HepG2 (cell line): Measurements from ENCODE around the gene PDIA5. TPM values are rescaled to one million over a fixed set of nuclear protein-coding genes. Genes with fewer than 3 reads are reported as not detected.

Experiments used
- BCL6 ChIP-seq: IDR thresholded peaks from 2 replicates; pipeline ENCODE4 v1.6.1; 2016; ENCODE audit warnings: missing genetic modification reagents, missing compliant biosample characterization
- DPF2 ChIP-seq: sonication (generic); formaldehyde crosslinking; IDR thresholded peaks from 2 replicates; pipeline ENCODE4 v1.4.0; 2020; ENCODE audit warnings: mild to moderate bottlenecking, low read depth, missing genetic modification reagents, borderline replicate concordance
- FIP1L1 ChIP-seq: fragments of 200-400 bp; formaldehyde crosslinking; IDR thresholded peaks from 2 replicates; pipeline ENCODE4 v1.6.1; 2018; ENCODE audit warnings: low read depth, mild to moderate bottlenecking, low read length, moderate library complexity, borderline replicate concordance; ENCODE audit not compliant: insufficient read depth
- FOXJ3 ChIP-seq: sonication (generic); formaldehyde crosslinking; IDR thresholded peaks from 2 replicates; pipeline ENCODE4 v1.4.0; 2020; ENCODE audit warnings: missing genetic modification reagents, mild to moderate bottlenecking, borderline replicate concordance
- FOXO1 ChIP-seq: sonication (generic); formaldehyde crosslinking; IDR thresholded peaks from 2 replicates; pipeline ENCODE4 v1.4.0; 2020; ENCODE audit warnings: missing genetic modification reagents
- GATAD2A ChIP-seq: IDR thresholded peaks from 2 replicates; pipeline ENCODE4 v1.6.1; 2016
- GLMP ChIP-seq: sonication (generic); formaldehyde crosslinking; IDR thresholded peaks from 2 replicates; pipeline ENCODE4 v1.9.0; 2021; ENCODE audit warnings: missing genetic modification reagents, mild to moderate bottlenecking, borderline replicate concordance
- HNF4A ChIP-seq: sonication (generic); formaldehyde crosslinking; IDR thresholded peaks from 2 replicates; pipeline ENCODE4 v1.4.0; 2020; ENCODE audit warnings: missing genetic modification reagents
- JDP2 ChIP-seq: sonication (generic); formaldehyde crosslinking; IDR thresholded peaks from 2 replicates; pipeline ENCODE4 v1.8.1; 2022; ENCODE audit warnings: missing genetic modification reagents, borderline replicate concordance
- NR1H2 ChIP-seq: sonication (generic); formaldehyde crosslinking; IDR thresholded peaks from 2 replicates; pipeline ENCODE4 v1.8.1; 2022; ENCODE audit warnings: low read depth, missing genetic modification reagents, borderline replicate concordance
- NR2C2 ChIP-seq: sonication (generic); formaldehyde crosslinking; IDR thresholded peaks from 2 replicates; pipeline ENCODE4 v1.4.0; 2020; ENCODE audit warnings: missing genetic modification reagents, mild to moderate bottlenecking, moderate library complexity, borderline replicate concordance
- PAXIP1 ChIP-seq: sonication (generic); formaldehyde crosslinking; conservative IDR thresholded peaks from 2 replicates; pipeline ENCODE4 v1.4.0; 2020; ENCODE audit warnings: mild to moderate bottlenecking, missing genetic modification reagents, moderate library complexity
- REPIN1 ChIP-seq: sonication (generic); formaldehyde crosslinking; IDR thresholded peaks from 2 replicates; pipeline ENCODE4 v1.8.0; 2022; ENCODE audit warnings: missing genetic modification reagents, low read depth, mild to moderate bottlenecking, borderline replicate concordance
- RXRA ChIP-seq: sonication (generic); formaldehyde crosslinking; IDR thresholded peaks from 2 replicates; pipeline ENCODE4 v1.5.1; 2020; ENCODE audit warnings: missing genetic modification reagents
- SALL1 ChIP-seq: sonication (generic); formaldehyde crosslinking; IDR thresholded peaks from 2 replicates; pipeline ENCODE4 v1.8.0; 2022; ENCODE audit warnings: mild to moderate bottlenecking, missing genetic modification reagents
- SKIL ChIP-seq: sonication (generic); formaldehyde crosslinking; IDR thresholded peaks from 2 replicates; pipeline ENCODE4 v1.8.0; 2022; ENCODE audit warnings: missing genetic modification reagents, mild to moderate bottlenecking, moderate library complexity, borderline replicate concordance
- SOX6 ChIP-seq, 2 experiments: fragments of 450-650 bp in 1 of 2; sonication (generic) in 1 of 2; formaldehyde crosslinking in 1 of 2; IDR thresholded peaks; 2 replicates each; pipeline versions ENCODE4 v1.4.0 to v1.6.1; 2017 to 2020; ENCODE audit warnings: antibody characterized with exemption in 1 of 2, mild to moderate bottlenecking in 1 of 2, missing genetic modification reagents in 1 of 2
- SSRP1 ChIP-seq: IDR thresholded peaks from 2 replicates; pipeline ENCODE4 v1.6.1; 2016; ENCODE audit warnings: control low read depth
- ZEB1 ChIP-seq: IDR thresholded peaks from 2 replicates; pipeline ENCODE4 v1.6.1; 2012; ENCODE audit warnings: mild to moderate bottlenecking, low read depth, inconsistent platforms; ENCODE audit not compliant: insufficient replicate concordance
- ZMYM4 ChIP-seq: sonication (generic); formaldehyde crosslinking; IDR thresholded peaks from 2 replicates; pipeline ENCODE4 v1.8.1; 2023; ENCODE audit warnings: mild to moderate bottlenecking, missing genetic modification reagents
- ZNF205 ChIP-seq: IDR thresholded peaks from 2 replicates; pipeline ENCODE4 v1.6.1; 2018; ENCODE audit warnings: missing biosample characterization, missing genetic modification reagents
- ZNF263 ChIP-seq: sonication (generic); formaldehyde crosslinking; IDR thresholded peaks from 2 replicates; pipeline ENCODE4 v1.4.0; 2020; ENCODE audit warnings: missing genetic modification reagents
- ZSCAN21 ChIP-seq: sonication (generic); formaldehyde crosslinking; IDR thresholded peaks from 2 replicates; pipeline ENCODE4 v1.8.0; 2022; ENCODE audit warnings: mild to moderate bottlenecking, missing genetic modification reagents, moderate library complexity, borderline replicate concordance
- polyA plus RNA-seq, 8 experiments: library from polyadenylated mRNA; depleted of rRNA in 3 of 8; stranded (reverse) in 7 of 8; unstranded in 1 of 8; fragments of >200 nt; fragmentation: Illumina TruSeq in 4 of 8; extraction: Trizol in 4 of 8; gene quantifications; 2 replicates each; pipeline versions ENCODE4 v1.2.1 to v1.2.3, GENCODE V29; 2011 to 2016; ENCODE audit warnings: low read depth in 4 of 8, missing spikeins in 1 of 8, mixed read lengths in 1 of 8; ENCODE audit not compliant: insufficient read depth in 1 of 8
- total RNA-seq, 5 experiments: library from RNA; depleted of rRNA; stranded (reverse); fragments of >200 nt; fragmentation: Illumina TruSeq; extraction: Trizol; gene quantifications; 2 replicates each; pipeline ENCODE4 v1.2.3, GENCODE V29; 2016; ENCODE audit warnings: low read depth in 1 of 5

PDIA5 gene
- total and polyA plus RNA-seq, 2 of the 13 experiments (the other 11 are each of a cell fraction or from before 2014, with no cell fraction given), result 51.3 to 74.3 TPM

- TF ChIP-seq ZSCAN21 (CRISPR knock-in tag) (no peak), GATAD2A (CRISPR knock-in tag) (0 out of 2 replicates have a peak, but pooled peaks have one; percentile 37), JDP2 (CRISPR knock-in tag) (no peak), FIP1L1 (no peak), DPF2 (CRISPR knock-in tag) (peak; percentile 25; the same call in 1 of the 2 replicates), ZNF263 (CRISPR knock-in tag) (peak; percentile 75; the same call in 1 of the 2 replicates), GLMP (no peak), NR1H2 (CRISPR knock-in tag) (no peak), SALL1 (CRISPR knock-in tag) (peak; percentile 72; the same call in 1 of the 2 replicates), FOXJ3 (CRISPR knock-in tag) (no peak), PAXIP1 (peak; percentile 62), BCL6 (CRISPR knock-in tag) (0 out of 2 replicates have a peak, but pooled peaks have one; percentile 34), NR2C2 (CRISPR knock-in tag) (no peak), HNF4A (CRISPR knock-in tag) (peak; percentile 76), RXRA (CRISPR knock-in tag) (peak; percentile 90), SOX6 (IDR thresholded peaks at IDR 0.05) (no peak), SOX6 (CRISPR knock-in tag; IDR thresholded peaks at IDR 0.05) (peak; percentile 65), ZEB1 (peak; percentile 38), REPIN1 (CRISPR knock-in tag) (no peak), SKIL (CRISPR knock-in tag) (no peak), SSRP1 (CRISPR knock-in tag) (0 out of 2 replicates have a peak, but pooled peaks have one; percentile 58), ZNF205 (CRISPR knock-in tag) (peak; percentile 68; the same call in 1 of the 2 replicates), ZMYM4 (CRISPR knock-in tag) (peak; percentile 46; the same call in 1 of the 2 replicates), FOXO1 (CRISPR knock-in tag) (peak; percentile 46; the same call in 1 of the 2 replicates)
Measured at GRCh38 chr3:123143669-123144411, 77.0 kb downstream of the PDIA5 start (continued).
